C4-2B (cell line): Measurements from ENCODE around the gene ZFYVE19.

Source experiments
- H3K27ac ChIP-seq: fragments of 450-650 bp; 2 replicates; pipeline ENCODE4 v1.5.1; 2017
- ZFX ChIP-seq: fragments of 450-650 bp; IDR thresholded peaks from 2 replicates; pipeline ENCODE4 v1.6.1; 2017
- TF ChIP-seq, protein P1 (sequence below): fragments of 450-650 bp; conservative IDR thresholded peaks from 2 replicates; pipeline ENCODE4 v1.5.1; 2017; ENCODE audit warnings: mild to moderate bottlenecking

Gene ZFYVE19, protein sequence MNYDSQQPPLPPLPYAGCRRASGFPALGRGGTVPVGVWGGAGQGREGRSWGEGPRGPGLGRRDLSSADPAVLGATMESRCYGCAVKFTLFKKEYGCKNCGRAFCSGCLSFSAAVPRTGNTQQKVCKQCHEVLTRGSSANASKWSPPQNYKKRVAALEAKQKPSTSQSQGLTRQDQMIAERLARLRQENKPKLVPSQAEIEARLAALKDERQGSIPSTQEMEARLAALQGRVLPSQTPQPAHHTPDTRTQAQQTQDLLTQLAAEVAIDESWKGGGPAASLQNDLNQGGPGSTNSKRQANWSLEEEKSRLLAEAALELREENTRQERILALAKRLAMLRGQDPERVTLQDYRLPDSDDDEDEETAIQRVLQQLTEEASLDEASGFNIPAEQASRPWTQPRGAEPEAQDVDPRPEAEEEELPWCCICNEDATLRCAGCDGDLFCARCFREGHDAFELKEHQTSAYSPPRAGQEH

DNA sequence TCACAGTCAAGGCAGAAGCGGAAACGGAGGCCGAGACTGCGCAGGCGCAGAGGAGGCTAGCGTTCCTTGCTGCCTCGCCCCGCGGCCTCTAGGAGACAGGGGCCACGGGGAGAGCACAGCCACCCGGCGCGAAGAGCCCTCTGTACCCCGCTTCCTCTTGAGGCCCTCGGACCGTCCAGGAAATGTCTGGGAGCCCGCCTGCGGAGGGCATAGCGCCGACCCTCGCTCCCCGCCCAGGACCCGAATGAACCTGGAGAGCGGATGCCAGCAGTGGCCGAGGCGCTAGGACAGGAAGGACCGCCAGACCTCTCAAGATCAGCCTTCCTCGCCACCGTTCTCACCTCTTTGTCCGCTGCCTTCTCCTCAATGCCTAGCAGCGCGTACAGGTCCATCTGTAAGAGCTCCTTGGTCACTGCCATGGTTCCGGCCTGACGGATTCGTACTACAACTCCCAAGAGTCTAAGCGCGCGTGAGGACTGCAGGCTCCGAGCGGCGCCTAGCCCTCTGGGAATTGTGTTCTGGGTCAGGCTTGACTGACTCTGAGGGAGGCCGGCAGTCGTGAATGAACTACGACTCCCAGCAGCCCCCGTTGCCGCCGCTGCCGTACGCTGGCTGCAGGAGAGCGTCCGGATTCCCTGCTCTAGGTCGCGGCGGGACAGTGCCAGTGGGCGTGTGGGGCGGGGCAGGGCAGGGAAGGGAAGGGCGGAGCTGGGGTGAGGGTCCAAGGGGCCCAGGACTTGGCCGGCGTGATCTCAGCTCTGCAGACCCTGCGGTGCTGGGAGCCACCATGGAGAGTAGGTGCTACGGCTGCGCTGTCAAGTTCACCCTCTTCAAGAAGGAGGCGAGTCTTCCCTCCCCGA, at the start of gene ZFYVE19, which contains the start of gene DNAJC17:
Gene ZFYVE19, plus strand, starts transcription at position 62 of the 860 bp plus-strand sequence. Its CDS starts 501 bp downstream, at position 563.
Gene DNAJC17, minus strand, starts transcription at position 446 of the 860 bp plus-strand sequence. Its CDS starts 27 bp downstream, at position 419.
- TF ChIP-seq, protein P1, sequence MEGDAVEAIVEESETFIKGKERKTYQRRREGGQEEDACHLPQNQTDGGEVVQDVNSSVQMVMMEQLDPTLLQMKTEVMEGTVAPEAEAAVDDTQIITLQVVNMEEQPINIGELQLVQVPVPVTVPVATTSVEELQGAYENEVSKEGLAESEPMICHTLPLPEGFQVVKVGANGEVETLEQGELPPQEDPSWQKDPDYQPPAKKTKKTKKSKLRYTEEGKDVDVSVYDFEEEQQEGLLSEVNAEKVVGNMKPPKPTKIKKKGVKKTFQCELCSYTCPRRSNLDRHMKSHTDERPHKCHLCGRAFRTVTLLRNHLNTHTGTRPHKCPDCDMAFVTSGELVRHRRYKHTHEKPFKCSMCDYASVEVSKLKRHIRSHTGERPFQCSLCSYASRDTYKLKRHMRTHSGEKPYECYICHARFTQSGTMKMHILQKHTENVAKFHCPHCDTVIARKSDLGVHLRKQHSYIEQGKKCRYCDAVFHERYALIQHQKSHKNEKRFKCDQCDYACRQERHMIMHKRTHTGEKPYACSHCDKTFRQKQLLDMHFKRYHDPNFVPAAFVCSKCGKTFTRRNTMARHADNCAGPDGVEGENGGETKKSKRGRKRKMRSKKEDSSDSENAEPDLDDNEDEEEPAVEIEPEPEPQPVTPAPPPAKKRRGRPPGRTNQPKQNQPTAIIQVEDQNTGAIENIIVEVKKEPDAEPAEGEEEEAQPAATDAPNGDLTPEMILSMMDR, result no peak
- TF ChIP-seq ZFX, result peak; percentile 90
- peak within 1 kb of the TSS; percentile 92 for H3K27ac ChIP-seq

GRCh38 chr15:40759961-40760360, 46.9 kb upstream of the ZFYVE19 start:
- H3K27ac ChIP-seq, result no peak overlapping the region
- no peak for TF ChIP-seq ZFX
- TF ChIP-seq, protein P1, result no peak

DNA sequence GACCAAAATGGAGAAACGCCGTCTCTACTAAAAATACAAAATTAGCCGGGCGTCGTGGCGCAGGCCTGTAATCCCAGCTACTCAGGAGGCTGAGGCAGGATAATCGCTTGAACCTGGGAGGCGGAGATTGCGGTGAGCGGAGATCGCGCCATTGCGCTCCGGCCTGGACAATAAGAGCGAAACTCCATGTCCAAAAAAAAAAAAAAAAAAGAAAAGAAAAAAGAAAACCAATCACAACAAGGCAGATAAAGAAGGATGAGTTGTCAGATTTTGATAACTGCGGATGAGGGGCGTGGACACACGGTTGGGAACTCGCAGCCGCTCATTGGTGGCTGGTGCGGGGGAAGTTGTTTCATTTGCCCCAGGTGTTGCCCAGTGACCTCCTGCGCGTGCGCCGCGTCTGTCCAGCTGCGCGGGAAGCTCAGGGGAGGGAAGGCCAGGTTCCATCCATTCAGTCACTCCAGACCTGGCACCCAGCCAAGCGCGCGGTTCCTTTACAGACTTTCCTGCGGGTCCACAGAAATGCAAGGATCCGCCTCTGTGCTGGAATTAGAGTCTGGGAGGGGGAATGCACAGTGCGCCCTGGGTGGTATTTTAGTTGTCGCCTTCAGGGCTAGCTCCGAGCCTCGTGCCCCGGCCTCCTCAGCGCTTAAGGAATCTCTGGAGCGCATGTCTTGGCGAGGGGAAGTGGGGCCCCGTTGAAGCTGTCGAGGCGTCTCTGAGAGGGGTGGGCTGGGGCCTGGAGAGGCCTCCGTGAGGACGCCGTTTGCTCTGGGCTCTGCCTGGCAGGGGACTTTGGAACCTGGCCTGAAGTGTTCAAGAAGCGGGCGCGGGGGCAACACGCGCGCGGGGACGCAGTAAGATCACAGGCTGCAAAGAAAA, 43.7 kb upstream of the ZFYVE19 start:
- H3K27ac ChIP-seq, result peak overlapping the region; percentile 82
- no peak for TF ChIP-seq ZFX

DNA sequence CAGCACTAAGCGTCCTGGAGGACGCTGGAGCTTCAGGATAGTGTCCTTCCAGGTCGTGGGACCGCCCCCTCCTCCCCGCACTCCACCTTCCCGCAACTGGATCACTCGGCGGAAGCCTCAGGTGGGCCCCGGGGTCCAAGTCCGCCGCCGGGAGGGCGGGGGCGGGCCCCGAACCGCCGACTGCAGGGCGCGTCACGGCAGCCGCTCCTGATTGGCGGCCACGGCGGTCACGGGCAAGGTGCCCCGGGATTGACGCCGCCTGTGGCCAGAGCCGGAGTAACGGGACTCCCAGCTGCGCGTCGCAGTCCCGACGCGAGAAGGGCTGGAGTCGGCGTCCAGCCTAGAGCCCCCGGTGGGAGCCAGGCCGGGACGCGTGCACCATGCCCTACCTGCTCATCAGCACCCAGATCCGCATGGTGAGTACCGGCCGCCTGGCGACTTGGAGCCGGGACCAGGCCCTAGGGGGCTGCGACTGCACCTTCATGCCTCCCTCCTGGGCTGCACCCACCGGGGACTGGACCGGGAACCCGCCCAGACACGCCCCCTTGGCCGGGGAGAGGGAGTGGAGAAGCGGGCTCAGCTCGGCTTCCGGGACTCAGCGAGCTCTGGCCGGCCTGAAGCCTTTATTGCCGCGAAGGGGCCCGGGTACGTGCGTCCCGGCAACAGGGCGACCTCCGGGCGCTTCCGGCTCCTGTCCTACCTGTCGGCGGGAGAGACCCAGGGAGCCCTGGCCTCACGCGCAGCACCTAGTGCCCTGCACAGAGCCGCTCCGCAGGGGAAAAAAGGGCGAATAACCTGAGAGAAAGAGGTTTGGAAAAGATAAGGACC, 42.9 kb upstream of the ZFYVE19 start, which contains the start of gene GCHFR:
Gene GCHFR, plus strand, starts transcription at position 268 of the 828 bp plus-strand sequence. Its CDS starts 113 bp downstream, at position 381.
- TF ChIP-seq, protein P1, result no peak; the same call in 1 of the 2 replicates
- TF ChIP-seq ZFX, result no peak
- peak within 1 kb of the TSS; percentile 82 for H3K27ac ChIP-seq

- H3K27ac ChIP-seq, result peak overlapping the region; percentile 82
- TF ChIP-seq, protein P1, result no peak
- no peak for TF ChIP-seq ZFX
Observed at GRCh38 chr15:40764629-40765103, 42.2 kb upstream of the ZFYVE19 start.

- TF ChIP-seq, protein P1, result no peak
- no peak for TF ChIP-seq ZFX
- H3K27ac ChIP-seq, result peak overlapping the region; percentile 82; the same call in 1 of the 2 replicates
Observed at GRCh38 chr15:40766194-40766815, 40.6 kb upstream of the ZFYVE19 start.
